Central memory CD4-positive, alpha-beta T cell (primary cell): ENCODE measurements around the gene ELMO1.

Source experiments
- DNase-seq: peaks from one replicate; pipeline ENCODE4 v3.0.0; 2022

Gene ELMO1

DNA sequence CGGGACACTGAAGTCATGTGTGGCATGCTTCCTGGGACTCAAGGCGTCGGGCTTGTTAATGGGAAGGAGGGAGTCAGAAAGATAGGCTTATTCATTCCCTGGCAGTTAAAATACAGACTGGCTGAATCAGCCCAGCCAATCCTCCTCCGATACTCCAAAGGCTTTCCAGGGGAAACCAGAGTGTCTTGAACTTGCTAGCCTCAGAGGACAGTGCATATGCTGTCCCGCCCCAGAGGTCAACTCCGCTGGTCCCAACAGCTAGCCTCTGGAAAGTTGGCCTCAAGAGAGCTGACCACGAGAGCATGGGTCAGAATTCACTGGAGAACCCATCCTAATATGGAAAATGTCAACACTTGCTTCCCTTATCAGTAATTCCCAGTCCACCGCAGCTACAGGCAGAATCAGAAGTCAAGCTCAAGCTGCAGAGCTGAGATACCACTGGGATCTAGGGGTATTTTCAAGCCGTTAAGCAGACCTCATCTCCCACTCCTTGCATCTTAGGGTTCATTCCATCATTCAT, 43.0 kb downstream of the ELMO1 start:
- DNase-seq: no peak

- DNase-seq: no peak
These were observed 43.5 kb downstream of the ELMO1 start for GRCh38 chr7:37405128-37405527.

GRCh38 chr7:37399876-37400421, 48.7 kb downstream of the ELMO1 start:
- no peak for DNase-seq

DNA sequence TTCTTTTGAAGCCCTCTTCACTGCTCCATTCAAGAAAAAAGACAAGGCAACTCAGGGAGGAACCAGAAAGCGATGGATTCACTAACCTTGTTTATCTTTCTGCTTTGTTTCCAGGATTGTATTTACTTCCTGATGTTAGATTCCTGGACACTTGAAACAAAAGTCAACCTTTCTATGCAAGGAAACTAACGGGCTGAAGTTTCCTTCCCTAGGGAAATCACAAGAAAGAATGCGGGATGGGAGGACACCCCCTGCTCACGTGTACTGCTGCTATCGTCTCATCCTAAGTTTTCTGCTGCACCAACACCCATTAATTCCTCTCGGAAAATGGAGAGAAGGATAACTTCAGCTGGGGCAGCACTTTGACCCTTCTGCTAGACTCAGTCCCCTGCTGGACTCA, 50.3 kb downstream of the ELMO1 start:
- no peak for DNase-seq

- no peak for DNase-seq
These were observed 52.9 kb downstream of the ELMO1 start for GRCh38 chr7:37395618-37396259.

DNA sequence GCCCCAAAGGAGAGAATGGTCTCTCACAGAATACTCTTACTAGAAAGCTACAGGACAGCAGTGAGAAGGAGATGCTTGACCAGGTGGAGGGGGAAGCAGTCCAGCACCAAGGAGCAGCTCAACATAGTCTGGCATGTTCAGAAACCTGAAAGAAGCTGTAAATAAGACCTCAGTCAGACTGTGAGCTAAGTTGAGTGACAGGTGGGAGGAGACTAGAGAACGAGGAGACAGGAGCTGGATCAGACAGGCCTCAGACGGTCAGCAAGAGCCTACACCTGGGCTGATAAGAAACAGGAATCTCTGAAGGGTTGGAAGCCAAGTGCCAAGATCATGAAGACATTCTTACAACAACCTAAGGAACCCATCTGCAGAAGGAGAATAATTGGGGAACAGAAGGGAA, 54.5 kb downstream of the ELMO1 start:
- no peak for DNase-seq

GRCh38 chr7:37393476-37393875, 55.2 kb downstream of the ELMO1 start:
- DNase-seq: no peak

DNA sequence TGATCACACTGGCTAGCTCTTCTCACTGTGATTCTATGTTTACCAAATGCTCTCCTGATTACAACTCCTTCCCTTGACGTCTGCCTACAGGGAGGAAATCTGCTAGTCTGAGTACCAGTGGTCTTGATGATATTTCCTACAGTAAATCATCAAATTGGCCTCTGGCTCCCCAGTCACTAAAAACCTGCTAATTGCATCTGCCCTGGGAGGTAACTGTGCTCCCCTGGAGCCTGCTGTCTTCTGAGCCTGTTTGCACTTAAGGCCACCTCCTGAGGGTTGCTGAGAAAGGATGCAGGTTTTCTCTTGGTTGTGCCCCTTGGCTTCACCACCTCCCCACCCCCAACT, 56.0 kb downstream of the ELMO1 start:
- no peak for DNase-seq

GRCh38 chr7:37391791-37392672, 56.6 kb downstream of the ELMO1 start:
- DNase-seq: no peak

- DNase-seq: no peak
These were observed 58.5 kb downstream of the ELMO1 start for GRCh38 chr7:37390114-37390513.

DNA sequence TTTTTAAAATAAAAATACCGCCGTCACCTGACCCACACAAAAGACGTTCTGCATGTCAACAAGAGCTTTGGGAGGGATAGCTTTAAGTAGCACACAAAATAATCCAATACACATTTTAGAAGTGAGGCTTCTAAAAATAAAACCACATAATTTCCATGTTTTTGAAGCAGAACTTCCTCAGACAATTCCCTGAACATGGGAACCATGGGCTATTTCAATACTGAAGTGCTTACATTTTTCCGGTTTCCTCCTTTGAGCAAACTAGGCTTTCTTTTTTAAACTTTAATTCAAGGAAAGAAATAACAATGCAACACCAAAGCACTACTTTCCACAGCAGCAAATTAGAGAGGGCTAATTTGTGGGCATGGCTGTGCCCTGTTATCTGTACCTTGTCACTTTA, 59.9 kb downstream of the ELMO1 start:
- no peak for DNase-seq

DNA sequence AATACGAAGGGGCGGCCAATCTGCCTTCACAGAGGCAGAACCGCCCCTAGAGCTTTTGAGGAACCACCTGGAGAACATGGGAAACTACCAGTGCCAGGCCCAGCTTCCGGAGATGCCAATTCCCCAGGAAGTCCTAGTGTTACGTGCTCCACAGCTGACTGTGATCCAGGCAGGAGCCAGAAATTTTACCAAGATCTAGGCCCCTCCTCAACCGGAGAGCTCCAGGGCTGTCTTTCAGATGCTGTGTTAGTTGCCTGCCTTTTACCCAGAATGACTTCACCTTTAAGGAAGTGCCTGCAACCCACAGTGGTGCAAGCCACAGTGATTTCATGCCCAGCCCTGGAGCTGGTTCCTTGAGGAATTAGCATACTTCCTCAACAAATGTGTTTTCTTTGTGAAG, 62.9 kb downstream of the ELMO1 start:
- no peak for DNase-seq

- no peak for DNase-seq
These were observed 66.0 kb downstream of the ELMO1 start for GRCh38 chr7:37382546-37383088.

- DNase-seq: no peak
These were observed 67.8 kb downstream of the ELMO1 start for GRCh38 chr7:37380831-37381230.

GRCh38 chr7:37379546-37380277, 69.0 kb downstream of the ELMO1 start:
- DNase-seq: no peak

DNA sequence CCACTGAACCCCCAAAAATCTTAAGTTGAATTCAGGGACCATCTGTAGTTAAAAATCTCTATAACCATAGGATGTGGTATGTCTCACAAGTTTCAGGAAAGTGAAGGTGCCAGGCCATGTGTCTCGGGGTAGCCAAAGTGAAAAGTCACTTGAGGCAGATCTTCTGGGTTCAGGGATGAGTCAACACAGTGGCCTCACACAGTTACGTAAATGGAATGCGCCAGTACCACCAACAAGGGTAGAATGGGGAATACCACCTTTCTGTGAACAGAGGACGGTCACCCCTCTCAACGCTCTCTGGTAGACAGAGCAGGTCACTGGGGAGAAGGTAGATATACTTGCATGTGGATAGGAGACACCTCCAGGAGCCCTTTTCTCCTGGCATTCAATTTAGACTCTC, 71.4 kb downstream of the ELMO1 start:
- no peak for DNase-seq

- no peak for DNase-seq
These were observed 72.3 kb downstream of the ELMO1 start for GRCh38 chr7:37376386-37376785.

DNA sequence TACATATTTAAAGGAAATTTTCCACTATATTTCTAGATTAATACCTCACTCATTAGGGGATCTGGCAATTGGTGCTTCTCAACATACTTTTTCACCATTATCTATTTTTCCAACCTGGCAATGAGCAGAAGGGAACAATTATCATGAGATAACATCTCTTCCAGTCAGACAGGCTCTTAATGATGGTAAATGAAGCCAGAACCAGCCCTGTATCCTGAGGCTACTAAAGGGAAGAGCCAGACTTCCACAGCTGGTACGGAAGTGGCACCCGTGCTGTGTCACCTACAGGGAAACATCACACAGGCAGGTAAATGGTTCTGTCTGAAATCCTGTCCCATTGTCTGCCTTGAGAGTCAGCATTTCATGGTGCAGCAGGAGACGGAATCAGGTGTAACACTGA, 75.9 kb downstream of the ELMO1 start:
- no peak for DNase-seq

GRCh38 chr7:37371755-37372154, 76.9 kb downstream of the ELMO1 start:
- no peak for DNase-seq

- DNase-seq: no peak
These were observed 78.8 kb downstream of the ELMO1 start for GRCh38 chr7:37369906-37370305.

DNA sequence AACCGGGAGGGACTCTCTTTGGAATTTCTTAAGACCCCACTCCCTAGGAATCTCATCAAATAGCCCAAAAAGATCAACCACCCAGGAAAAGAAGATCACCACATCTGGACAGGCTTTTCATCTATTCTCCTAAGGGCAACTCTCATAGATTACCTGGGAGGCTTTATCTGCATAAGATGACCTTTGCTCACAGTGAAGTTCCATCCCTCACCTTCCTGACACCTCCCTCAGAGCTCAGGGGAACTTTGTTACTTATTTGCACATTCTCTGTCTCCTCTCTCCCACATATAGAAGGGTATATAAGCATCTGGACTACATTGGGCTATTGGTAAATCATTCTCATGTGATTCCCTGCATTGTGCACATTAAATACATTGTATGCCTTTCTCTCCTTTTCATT, 80.1 kb downstream of the ELMO1 start:
- no peak for DNase-seq

GRCh38 chr7:37367010-37367409, 81.7 kb downstream of the ELMO1 start:
- DNase-seq: no peak

DNA sequence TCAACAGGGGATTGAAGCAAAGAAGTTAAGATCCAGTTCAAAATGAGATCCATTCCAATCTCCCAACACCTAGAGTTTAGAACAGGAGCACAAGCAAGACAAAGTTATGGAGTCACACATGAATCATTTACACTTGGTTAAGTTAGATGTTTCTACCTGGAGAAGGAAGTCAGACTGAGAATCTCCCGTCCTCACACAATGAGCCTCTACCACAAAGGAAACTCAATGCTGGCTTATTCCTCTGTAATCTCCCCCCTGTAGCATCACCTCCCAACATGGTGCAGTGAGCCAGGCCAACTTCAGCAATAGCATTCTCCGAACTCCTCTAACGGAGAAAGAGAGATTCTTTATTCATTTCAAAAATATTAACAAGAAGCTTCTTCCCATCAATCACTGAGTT, 82.2 kb downstream of the ELMO1 start:
- no peak for DNase-seq
